Measurements from ENCODE around the gene HPN. TPM values are rescaled to one million over a fixed set of nuclear protein-coding genes. Genes with fewer than 3 reads are reported as not detected.

HPN gene
- total RNA-seq, 1 experiment from 2014 or later, result 10.6 TPM

DNA sequence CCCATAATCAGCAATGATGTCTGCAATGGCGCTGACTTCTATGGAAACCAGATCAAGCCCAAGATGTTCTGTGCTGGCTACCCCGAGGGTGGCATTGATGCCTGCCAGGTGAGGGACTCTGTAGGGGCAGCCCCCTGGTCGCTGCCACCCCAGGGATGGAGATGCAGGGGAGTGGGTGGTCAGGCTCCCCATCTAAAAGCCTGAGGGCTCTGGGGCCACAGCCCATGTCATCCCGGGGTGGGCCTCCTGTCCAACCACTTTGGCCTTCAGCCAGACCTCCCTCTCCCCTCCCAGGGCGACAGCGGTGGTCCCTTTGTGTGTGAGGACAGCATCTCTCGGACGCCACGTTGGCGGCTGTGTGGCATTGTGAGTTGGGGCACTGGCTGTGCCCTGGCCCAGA lies 24.1 kb downstream of the HPN start:
- peak overlapping the region in 1 of 3 experiments; percentile 44; a peak in 1 of 7 replicates for H3K27ac Mint-ChIP-seq

More for the DNA sequence above, 24.1 kb downstream of the HPN start:
- Histone ChIP-seq H3K4me2 (ENCODE audit: insufficient read depth, insufficient read length, low read length) (no peak overlapping the region), H3K23me2 (ENCODE audit: insufficient read length, low read depth, low read length, poor library complexity, severe bottlenecking) (no peaks in the 10 kb centered on the region), H3K79me1 (ENCODE audit: insufficient read depth, low read depth, low read length, poor library complexity, severe bottlenecking) (no peaks in the 10 kb centered on the region), H4K5ac (ENCODE audit: insufficient read length, low read depth, low read length) (no peak overlapping the region), H2BK12ac (ENCODE audit: insufficient read length, low read depth, low read length) (no peak overlapping the region), H2AFZ (ENCODE audit: low read length) (no peak overlapping the region), H3K27me3 (ENCODE audit: insufficient read depth, low read length) (no peaks in the 10 kb centered on the region), H2AK5ac (ENCODE audit: insufficient read length, low read length) (no peak overlapping the region), H3K4me1 (ENCODE audit: insufficient read depth, low read length) (peaks cover 5% of the 10 kb centered on the region; the same call in 1 of the 2 replicates), H2BK5ac (ENCODE audit: insufficient read length, low read length) (no peak overlapping the region), H4K20me1 (ENCODE audit: control insufficient read depth, insufficient read depth, insufficient read length) (no peaks in the 10 kb centered on the region), H3K56ac (ENCODE audit: insufficient read length, low read depth, low read length) (no peak overlapping the region), H3K18ac (ENCODE audit: insufficient read length, low read depth, low read length) (no peak overlapping the region), H4K8ac (replicated peaks; ENCODE audit: insufficient read length, low read depth, low read length) (no peak overlapping the region), H3K9ac (ENCODE audit: extremely low read depth, insufficient read length, low read length) (no peak overlapping the region), H3K79me2 (ENCODE audit: insufficient read depth, low read length) (no peaks in the 10 kb centered on the region), H3K27ac (ENCODE audit: insufficient read length, low read depth, low read length) (no peak overlapping the region), H4K91ac (ENCODE audit: insufficient read length, low read depth, low read length) (no peak overlapping the region), H3K9me3 (ENCODE audit: control insufficient read depth, low read depth, low read length) (no peaks in the 10 kb centered on the region), H3K14ac (ENCODE audit: insufficient read depth, low read length) (no peak overlapping the region), H3K23ac (ENCODE audit: insufficient read length, low read depth, low read length) (no peak overlapping the region), H3K4ac (ENCODE audit: low read depth, low read length) (peak overlapping the region; percentile 41; the same call in 1 of the 2 replicates), H2BK120ac (ENCODE audit: low read depth, low read length, poor library complexity, severe bottlenecking) (no peak overlapping the region), H3T11ph (ENCODE audit: low read length) (no peak overlapping the region), H2BK20ac (ENCODE audit: low read depth, low read length, poor library complexity, severe bottlenecking) (no peak overlapping the region), H2BK15ac (ENCODE audit: low read depth, low read length) (no peak overlapping the region)
- no peak for DNase-seq
- H3K36me3 Mint-ChIP-seq (ENCODE audit: insufficient read depth in 1 of 3, low read depth in 3 of 3), result peaks cover 0 to 4% (median 0%) of the 10 kb centered on the region in 3 experiments; a peak in 3 of 7 replicates
- H3K9me3 Mint-ChIP-seq, result peaks cover 4 to 7% of the 10 kb centered on the region in 2 experiments; a peak in 4 of 5 replicates
- no peak overlapping the region for H3K4me3 Mint-ChIP-seq
- H3K4me1 Mint-ChIP-seq, result peaks cover 26 to 29% of the 10 kb centered on the region in 2 experiments
- TF ChIP-seq, protein P1, sequence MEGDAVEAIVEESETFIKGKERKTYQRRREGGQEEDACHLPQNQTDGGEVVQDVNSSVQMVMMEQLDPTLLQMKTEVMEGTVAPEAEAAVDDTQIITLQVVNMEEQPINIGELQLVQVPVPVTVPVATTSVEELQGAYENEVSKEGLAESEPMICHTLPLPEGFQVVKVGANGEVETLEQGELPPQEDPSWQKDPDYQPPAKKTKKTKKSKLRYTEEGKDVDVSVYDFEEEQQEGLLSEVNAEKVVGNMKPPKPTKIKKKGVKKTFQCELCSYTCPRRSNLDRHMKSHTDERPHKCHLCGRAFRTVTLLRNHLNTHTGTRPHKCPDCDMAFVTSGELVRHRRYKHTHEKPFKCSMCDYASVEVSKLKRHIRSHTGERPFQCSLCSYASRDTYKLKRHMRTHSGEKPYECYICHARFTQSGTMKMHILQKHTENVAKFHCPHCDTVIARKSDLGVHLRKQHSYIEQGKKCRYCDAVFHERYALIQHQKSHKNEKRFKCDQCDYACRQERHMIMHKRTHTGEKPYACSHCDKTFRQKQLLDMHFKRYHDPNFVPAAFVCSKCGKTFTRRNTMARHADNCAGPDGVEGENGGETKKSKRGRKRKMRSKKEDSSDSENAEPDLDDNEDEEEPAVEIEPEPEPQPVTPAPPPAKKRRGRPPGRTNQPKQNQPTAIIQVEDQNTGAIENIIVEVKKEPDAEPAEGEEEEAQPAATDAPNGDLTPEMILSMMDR (conservative IDR thresholded peaks at IDR 0.05), result no peak
- H3K27me3 Mint-ChIP-seq (ENCODE audit: low read depth), result peaks cover 27% of the 10 kb centered on the region
- WGBS (ENCODE audit: extremely low coverage, insufficient read length, low lambda C conversion rate), result no CpG with 5 or more reads among the region's 10 CpGs

All from H9 (cell line).